HepG2 (cell line): ENCODE results near the gene ZNF618. TPM values are rescaled to one million over a fixed set of nuclear protein-coding genes. Genes with fewer than 3 reads are reported as not detected.

Experiments used
- ATAC-seq: fragments of 200-7000 bp; cut with Tn5 transposase; 3 replicates; pipeline ENCODE4 v1.9.1; 2020; ENCODE audit warnings: mild to moderate bottlenecking, moderate library complexity
- BruUV-seq: library from RNA; stranded (reverse); fragments of 400-500 nt; replicated peaks from 2 replicates; lab custom pipeline; 2021; lab: Mats Ljungman, UMichigan
- CTCF ChIA-PET: fragments of 300-600 bp; formaldehyde crosslinking; extraction: SDS; loops from one replicate; lab custom pipeline; 2021; ENCODE audit warnings: low total read pairs, inconsistent platforms, low intra/inter-chr PET ratio; lab: Yijun Ruan, JAX
- POLR2A ChIA-PET: fragments of 350-600 bp; sonication (Branson Sonifier 250); formaldehyde crosslinking; loops from one replicate; lab custom pipeline; 2020; ENCODE audit warnings: antibody characterized with exemption, inconsistent platforms; lab: Yijun Ruan, JAX
- DNase-seq: peaks from one replicate; pipeline ENCODE4 v3.0.0-alpha.2; 2015; ENCODE audit warnings: low spot score
- FAIRE-seq: peaks from 3 replicates; lab custom pipeline; 2011; peaks lifted over from hg19 to GRCh38; lab: Jason Lieb, UNC
- H2AFZ ChIP-seq: one replicate; pipeline ENCODE4 v1.6.1; 2011; ENCODE audit warnings: low read length, inconsistent platforms
- H3K27ac ChIP-seq: fragments of 300-600 bp; 3 replicates; pipeline ENCODE4 v1.8.0; 2011; ENCODE audit warnings: mixed run types, mild to moderate bottlenecking, mixed read lengths, low read length, inconsistent platforms; ENCODE audit not compliant: insufficient read depth; ENCODE audit errors: extremely low read length
- H3K27me3 ChIP-seq, 2 experiments: fragments of 200-600 bp in 1 of 2; 2 replicates in 1 of 2; 3 replicates in 1 of 2; pipeline versions ENCODE4 v1.6.0 to v1.8.0; 2011; ENCODE audit warnings: low read length in 2 of 2, mild to moderate bottlenecking in 2 of 2, moderate library complexity in 2 of 2, inconsistent platforms in 1 of 2; ENCODE audit not compliant: insufficient read depth in 2 of 2, control insufficient read depth in 1 of 2
- H3K36me3 ChIP-seq, 2 experiments: fragments of 200-600 bp in 1 of 2; replicated peaks in 1 of 2; 2 replicates in 1 of 2; 3 replicates in 1 of 2; pipeline versions ENCODE4 v1.5.1 to v1.8.0; 2011; ENCODE audit warnings: low read length in 2 of 2, inconsistent platforms in 1 of 2; ENCODE audit not compliant: insufficient read depth in 2 of 2, control insufficient read depth in 1 of 2
- H3K4me1 ChIP-seq: 2 replicates; pipeline ENCODE4 v1.5.1; 2012; ENCODE audit warnings: low read length, inconsistent platforms; ENCODE audit not compliant: insufficient read depth
- H3K4me2 ChIP-seq: 2 replicates; pipeline ENCODE4 v1.6.0; 2011; ENCODE audit warnings: low read depth, low read length, inconsistent platforms
- H3K4me3 ChIP-seq, 3 experiments: fragments of 200-600 bp in 1 of 3; sonication (generic), shearing (Covaris generic) in 1 of 3; replicated peaks in 1 of 3; 2 replicates each; pipeline ENCODE4 v1.5.1; 2011 to 2016; ENCODE audit warnings: low read length in 3 of 3, inconsistent platforms in 2 of 3, low read depth in 2 of 3, mild to moderate bottlenecking in 2 of 3, control low read depth in 1 of 3, mixed read lengths in 1 of 3; ENCODE audit not compliant: insufficient read depth in 1 of 3
- H3K79me2 ChIP-seq: one replicate; pipeline ENCODE4 v1.6.1; 2011; ENCODE audit warnings: low read length, inconsistent platforms; ENCODE audit not compliant: insufficient read depth
- H3K9ac ChIP-seq: 2 replicates; pipeline ENCODE4 v1.6.0; 2011; ENCODE audit warnings: mild to moderate bottlenecking, low read depth, low read length, inconsistent platforms; ENCODE audit not compliant: insufficient read depth
- H3K9me3 ChIP-seq: 2 replicates; pipeline ENCODE4 v1.5.1; 2012; ENCODE audit warnings: mild to moderate bottlenecking, low read length
- H4K20me1 ChIP-seq: 2 replicates; pipeline ENCODE4 v1.6.0; 2011; ENCODE audit warnings: inconsistent platforms, mild to moderate bottlenecking, low read length, moderate library complexity; ENCODE audit not compliant: insufficient read depth
- GFI1 ChIP-seq: sonication (generic); formaldehyde crosslinking; IDR thresholded peaks from 2 replicates; pipeline ENCODE4 v1.5.0; 2020; ENCODE audit warnings: missing genetic modification reagents, mild to moderate bottlenecking, borderline replicate concordance
- HNRNPK ChIP-seq: fragments of 200-400 bp; formaldehyde crosslinking; IDR thresholded peaks from 2 replicates; pipeline ENCODE4 v1.6.1; 2018; ENCODE audit warnings: low read length, low read depth, moderate library complexity, mild to moderate bottlenecking; ENCODE audit not compliant: poor library complexity, severe bottlenecking
- KDM5B ChIP-seq: sonication (generic); formaldehyde crosslinking; IDR thresholded peaks from 2 replicates; pipeline ENCODE4 v1.4.0; 2020; ENCODE audit warnings: missing genetic modification reagents, mild to moderate bottlenecking, borderline replicate concordance
- MYC ChIP-seq: sonication (generic); formaldehyde crosslinking; IDR thresholded peaks from 2 replicates; pipeline ENCODE4 v1.9.0; 2021; ENCODE audit warnings: missing genetic modification reagents, borderline replicate concordance
- SRSF4 ChIP-seq: fragments of 200-400 bp; formaldehyde crosslinking; IDR thresholded peaks from one replicate; pipeline ENCODE4 v1.6.1; 2018; ENCODE audit warnings: mild to moderate bottlenecking, low read depth, low read length, moderate library complexity; ENCODE audit not compliant: poor library complexity, severe bottlenecking
- WGBS: methylation state at CpG from one replicate; pipeline ENCODE4 v1.1.6; 2017; ENCODE audit warnings: low lambda C conversion rate; 5-methylcytosine and 5-hydroxymethylcytosine counted together
- in situ Hi-C: cut with HindIII; loops from 2 replicates; pipeline ENCODE4 v1.10.0; 2017; ENCODE audit warnings: low pct_unique_long_range_greater_than_20kb; ENCODE audit not compliant: extremely low pct_ligation_motif_present
- intact Hi-C: fragments of 100-400 bp; cut with micrococcal nuclease; formaldehyde crosslinking; loops from one replicate; pipeline ENCODE4 v1.10.0; 2022; ENCODE audit not compliant: unreplicated experiment
- polyA plus RNA-seq, 8 experiments: library from polyadenylated mRNA; depleted of rRNA in 3 of 8; stranded (reverse) in 7 of 8; unstranded in 1 of 8; fragments of >200 nt; fragmentation: Illumina TruSeq in 4 of 8; extraction: Trizol in 4 of 8; gene quantifications; 2 replicates each; pipeline versions ENCODE4 v1.2.1 to v1.2.3, GENCODE V29; 2011 to 2016; ENCODE audit warnings: low read depth in 4 of 8, missing spikeins in 1 of 8, mixed read lengths in 1 of 8; ENCODE audit not compliant: insufficient read depth in 1 of 8
- total RNA-seq, 5 experiments: library from RNA; depleted of rRNA; stranded (reverse); fragments of >200 nt; fragmentation: Illumina TruSeq; extraction: Trizol; gene quantifications; 2 replicates each; pipeline ENCODE4 v1.2.3, GENCODE V29; 2016; ENCODE audit warnings: low read depth in 1 of 5

The ZNF618 gene
- total and polyA plus RNA-seq, 2 of the 13 experiments (the other 11 are each of a cell fraction or from before 2014, with no cell fraction given): 0.07 TPM

GRCh38 chr9:113901221-113901688 lies 25.1 kb downstream of the ZNF618 start:
- no peak overlapping the region for H2AFZ ChIP-seq
- no peaks in the 10 kb centered on the region for H3K79me2 ChIP-seq
- 68% methylated on average over 14 of the region's 17 CpGs for WGBS
- no peaks in the 10 kb centered on the region for H4K20me1 ChIP-seq
- no peak overlapping the region for H3K4me3 ChIP-seq
- H3K9me3 ChIP-seq: no peaks in the 10 kb centered on the region
- peaks cover 0 to 26% of the 10 kb centered on the region in 2 experiments; a peak in 2 of 5 replicates for H3K27me3 ChIP-seq
- H3K27ac ChIP-seq: no peak overlapping the region
- no peak for DNase-seq
- no peaks in the 10 kb centered on the region for H3K36me3 ChIP-seq
- H3K9ac ChIP-seq: no peak overlapping the region
- no TSS peak for BruUV-seq
- TF ChIP-seq SRSF4 (no peak), GFI1 (CRISPR knock-in tag) (no peak)
- H3K4me1 ChIP-seq: no peaks in the 10 kb centered on the region
- intact Hi-C loops (no loop called here), in situ Hi-C loops (no loop called here)
- FAIRE-seq: no peak
- H3K4me2 ChIP-seq: no peak overlapping the region
- ATAC-seq: no peak
- CTCF ChIA-PET: no interaction called here
- POLR2A ChIA-PET: no interaction called here

- no peaks in the 10 kb centered on the region for H3K79me2 ChIP-seq
- TF ChIP-seq KDM5B: no peak
- no peak for TF ChIP-seq MYC (CRISPR knock-in tag)
- TF ChIP-seq HNRNPK: no peak
- H3K9me3 ChIP-seq: no peaks in the 10 kb centered on the region
- H3K36me3 ChIP-seq: no peaks in the 10 kb centered on the region
- BruUV-seq: no TSS peak
- ATAC-seq (no peak), DNase-seq (no peak), FAIRE-seq (no peak)
- in situ Hi-C loops: no loop called here
- H4K20me1 ChIP-seq: no peaks in the 10 kb centered on the region
- no peaks in the 10 kb centered on the region for H3K4me1 ChIP-seq
- ChIA-PET CTCF (no interaction called here), POLR2A (no interaction called here)
- no peak overlapping the region for H3K4me2 ChIP-seq
- no peak overlapping the region for H2AFZ ChIP-seq
- intact Hi-C loops: no loop called here
- no peak overlapping the region for H3K9ac ChIP-seq
- H3K27ac ChIP-seq: no peak overlapping the region
- H3K27me3 ChIP-seq: peaks cover 0 to 26% of the 10 kb centered on the region in 2 experiments; a peak in 2 of 5 replicates
- 39% methylated on average over 4 of the region's 4 CpGs for WGBS
- no peak overlapping the region for H3K4me3 ChIP-seq
Observed at GRCh38 chr9:113903514-113904077, 27.5 kb downstream of the ZNF618 start.
